NT2/D1 (cell line): ENCODE measurements around the gene SEC24A.

ENCODE experiments used
- YY1 ChIP-seq: IDR thresholded peaks from 2 replicates; pipeline ENCODE4 v1.6.1; 2011; ENCODE audit not compliant: insufficient read length, insufficient read depth
- ZNF274 ChIP-seq: IDR thresholded peaks from 2 replicates; pipeline ENCODE4 v1.6.1; 2011; ENCODE audit warnings: mild to moderate bottlenecking, low read depth, low read length

- no peak for TF ChIP-seq YY1
- TF ChIP-seq ZNF274: no peak
These were observed 34.0 kb upstream of the SEC24A start for GRCh38 chr5:134614450-134615085.
